Vagina (tissue), 2 donors: Measurements from ENCODE around the gene CPLX1. TPM values are rescaled to one million over a fixed set of nuclear protein-coding genes. Genes with fewer than 3 reads are reported as not detected.
"Not testable (repeated sequence)": the region's sequence is repeated elsewhere in the genome, so short reads cannot be mapped to it uniquely, and the experiment has no call there.

ENCODE experiments used
- DNase-seq, 2 donors: peaks; one replicate each; pipeline ENCODE4 v3.0.0-alpha.2; 2017; ENCODE audit errors: extremely low spot score in 2 of 2
- H3K27ac ChIP-seq: fragments of 200-600 bp; sonication (generic); one replicate; pipeline ENCODE4 v1.5.1; 2019
- H3K27me3 ChIP-seq: fragments of 200-600 bp; sonication (generic); one replicate; pipeline ENCODE4 v1.5.1; 2019
- H3K36me3 ChIP-seq, 2 donors: fragments of 200-600 bp; sonication (generic); one replicate each; pipeline ENCODE4 v1.5.1; 2017 to 2019
- H3K4me1 ChIP-seq: fragments of 200-600 bp; sonication (generic); one replicate; pipeline ENCODE4 v1.5.1; 2019
- H3K4me3 ChIP-seq, 2 donors: fragments of 200-600 bp; sonication (generic); 1 replicate in 1 of 2; 2 replicates in 1 of 2; pipeline ENCODE4 v1.5.1; 2016 to 2019
- H3K9me3 ChIP-seq: fragments of 200-600 bp; sonication (generic); one replicate; pipeline ENCODE4 v1.5.1; 2019
- CTCF ChIP-seq, 3 experiments: fragments of 450-650 bp in 2 of 3; fragments of 200-600 bp in 1 of 3; sonication (generic) in 1 of 3; IDR thresholded peaks; one replicate each; pipeline ENCODE4 v1.5.1; 2017 to 2019; ENCODE audit warnings: antibody characterized with exemption in 3 of 3, mild to moderate bottlenecking in 2 of 3, moderate library complexity in 2 of 3
- POLR2A ChIP-seq, 2 donors: fragments of 450-650 bp; IDR thresholded peaks; one replicate each; pipeline ENCODE4 v1.6.1; 2017; ENCODE audit warnings: antibody characterized with exemption in 2 of 2, mild to moderate bottlenecking in 2 of 2, moderate library complexity in 2 of 2
- POLR2AphosphoS5 ChIP-seq, 2 donors: sonication (generic); formaldehyde crosslinking; IDR thresholded peaks; one replicate each; pipeline ENCODE4 v1.9.0; 2017; ENCODE audit warnings: antibody characterized with exemption in 2 of 2, mild to moderate bottlenecking in 2 of 2, low read depth in 1 of 2; ENCODE audit not compliant: insufficient read depth in 1 of 2
- intact Hi-C: fragments of 100-400 bp; cut with DNase I; formaldehyde crosslinking; loops from one replicate; pipeline ENCODE4 v1.15.1; 2023
- total RNA-seq: library from RNA; depleted of rRNA; stranded (reverse); fragments of >200 nt; gene quantifications from one replicate; pipeline ENCODE4 v1.2.3, GENCODE V29; 2016

CPLX1 gene
- total RNA-seq, 1 donor from 2014 or later = 0.98 TPM

- Histone ChIP-seq H3K4me1 (peaks cover 77% of the 10 kb centered on the region), H3K36me3 (peaks cover 0 to 30% of the 10 kb centered on the region in 2 donors), H3K27me3 (no peaks in the 10 kb centered on the region), H3K4me3 (no peak overlapping the region), H3K27ac (no peak overlapping the region), H3K9me3 (no peaks in the 10 kb centered on the region)
- TF ChIP-seq POLR2AphosphoS5 (IDR thresholded peaks at IDR 0.05; ENCODE audit: insufficient read depth in 1 of 2, low read depth in 1 of 2) (no peak), CTCF (IDR thresholded peaks at IDR 0.05) (no peak)
- no peak for DNase-seq
- intact Hi-C loops = no loop called here
Measured at GRCh38 chr4:776743-777441, 49.0 kb downstream of the CPLX1 start.

GRCh38 chr4:775485-775884 is 50.4 kb downstream of the CPLX1 start:
- H3K4me3 ChIP-seq, intact Hi-C loops, H3K9me3 ChIP-seq, H3K27ac ChIP-seq, DNase-seq, H3K27me3 ChIP-seq: not testable (repeated sequence)
- peaks cover 77% of the 10 kb centered on the region for H3K4me1 ChIP-seq
- H3K36me3 ChIP-seq = peaks cover 0 to 30% of the 10 kb centered on the region in 2 donors

GRCh38 chr4:774419-775092 is 51.4 kb downstream of the CPLX1 start:
- DNase-seq, intact Hi-C loops, H3K27me3 ChIP-seq, H3K27ac ChIP-seq, H3K9me3 ChIP-seq, H3K4me3 ChIP-seq: not testable (repeated sequence)
- Histone ChIP-seq H3K4me1 (peaks cover 68% of the 10 kb centered on the region), H3K36me3 (peaks cover 0 to 35% of the 10 kb centered on the region in 2 donors)

GRCh38 chr4:773214-773613 is 52.7 kb downstream of the CPLX1 start:
- Histone ChIP-seq H3K4me1 (peaks cover 57% of the 10 kb centered on the region), H3K9me3 (no peaks in the 10 kb centered on the region), H3K27me3 (no peaks in the 10 kb centered on the region), H3K36me3 (peaks cover 0 to 46% of the 10 kb centered on the region in 2 donors), H3K27ac (no peak overlapping the region), H3K4me3 (no peak overlapping the region)
- TF ChIP-seq POLR2A (IDR thresholded peaks at IDR 0.05) (no peak), POLR2AphosphoS5 (IDR thresholded peaks at IDR 0.05; ENCODE audit: insufficient read depth in 1 of 2, low read depth in 1 of 2) (no peak), CTCF (IDR thresholded peaks at IDR 0.05) (no peak)
- no peak for DNase-seq
- intact Hi-C loops = no loop called here

- peaks cover 0 to 50% of the 10 kb centered on the region in 2 donors for H3K36me3 ChIP-seq
Measured at GRCh38 chr4:772776-773175, 53.2 kb downstream of the CPLX1 start.

More at GRCh38 chr4:772776-773175, 53.2 kb downstream of the CPLX1 start:
- Histone ChIP-seq H3K4me1 (peaks cover 56% of the 10 kb centered on the region), H3K27ac (no peak overlapping the region), H3K4me3 (no peak overlapping the region), H3K27me3 (no peaks in the 10 kb centered on the region), H3K9me3 (no peaks in the 10 kb centered on the region)
- TF ChIP-seq POLR2A (IDR thresholded peaks at IDR 0.05) = no peak
- TF ChIP-seq CTCF (IDR thresholded peaks at IDR 0.05) = no peak
- TF ChIP-seq POLR2AphosphoS5 (IDR thresholded peaks at IDR 0.05; ENCODE audit: insufficient read depth in 1 of 2, low read depth in 1 of 2) = no peak
- no peak for DNase-seq
- intact Hi-C loops = no loop called here
